ENCODE data around the gene ALLC.
A peak's percentile ranks its signal among the peaks of the same experiment; 100 is the strongest.

The ALLC gene

DNA sequence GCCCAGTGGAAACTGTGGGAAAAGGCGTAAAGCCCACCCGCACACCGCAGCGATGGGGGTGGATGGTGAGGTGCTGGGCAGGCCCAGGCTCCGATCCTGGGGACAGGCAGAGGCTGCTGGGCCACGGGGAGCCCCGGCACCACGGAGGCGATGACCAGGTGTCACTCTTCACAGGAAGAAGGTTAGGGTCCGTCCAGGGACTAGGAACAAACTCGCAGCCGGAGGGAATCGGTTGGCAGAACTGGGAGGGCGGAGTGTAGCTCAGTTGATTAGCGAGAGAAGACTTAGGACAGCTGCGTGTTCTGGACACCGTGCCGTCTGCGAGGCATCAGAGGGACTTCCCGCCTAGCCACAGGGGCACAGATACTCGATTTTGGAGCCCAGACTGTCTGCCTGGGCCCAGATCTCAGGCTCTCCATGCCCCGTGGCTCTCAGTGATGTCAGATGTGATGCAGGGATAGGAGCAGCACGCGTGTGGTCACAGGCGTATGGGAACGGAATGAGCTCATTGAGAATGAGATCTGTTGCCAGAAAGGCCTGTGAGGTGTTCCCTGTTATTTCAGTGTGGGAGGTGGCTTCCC is 16.1 kb upstream of the ALLC start:
- peak; percentile 40 for DNase-seq (ENCODE audit: low read depth)
- no peak overlapping the region for H3K4me3 ChIP-seq (ENCODE audit: control insufficient read depth, low read depth, low read length)
- TF ChIP-seq, protein P1, sequence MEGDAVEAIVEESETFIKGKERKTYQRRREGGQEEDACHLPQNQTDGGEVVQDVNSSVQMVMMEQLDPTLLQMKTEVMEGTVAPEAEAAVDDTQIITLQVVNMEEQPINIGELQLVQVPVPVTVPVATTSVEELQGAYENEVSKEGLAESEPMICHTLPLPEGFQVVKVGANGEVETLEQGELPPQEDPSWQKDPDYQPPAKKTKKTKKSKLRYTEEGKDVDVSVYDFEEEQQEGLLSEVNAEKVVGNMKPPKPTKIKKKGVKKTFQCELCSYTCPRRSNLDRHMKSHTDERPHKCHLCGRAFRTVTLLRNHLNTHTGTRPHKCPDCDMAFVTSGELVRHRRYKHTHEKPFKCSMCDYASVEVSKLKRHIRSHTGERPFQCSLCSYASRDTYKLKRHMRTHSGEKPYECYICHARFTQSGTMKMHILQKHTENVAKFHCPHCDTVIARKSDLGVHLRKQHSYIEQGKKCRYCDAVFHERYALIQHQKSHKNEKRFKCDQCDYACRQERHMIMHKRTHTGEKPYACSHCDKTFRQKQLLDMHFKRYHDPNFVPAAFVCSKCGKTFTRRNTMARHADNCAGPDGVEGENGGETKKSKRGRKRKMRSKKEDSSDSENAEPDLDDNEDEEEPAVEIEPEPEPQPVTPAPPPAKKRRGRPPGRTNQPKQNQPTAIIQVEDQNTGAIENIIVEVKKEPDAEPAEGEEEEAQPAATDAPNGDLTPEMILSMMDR (conservative IDR thresholded peaks at IDR 0.05; ENCODE audit: control insufficient read depth, insufficient read depth, low read depth, low read length) = no peak

GRCh38 chr2:3642521-3643215 is 15.3 kb upstream of the ALLC start:
- DNase-seq (ENCODE audit: low read depth) = no peak
- TF ChIP-seq, protein P1 (conservative IDR thresholded peaks at IDR 0.05; ENCODE audit: control insufficient read depth, insufficient read depth, low read depth, low read length) = no peak
- H3K4me3 ChIP-seq (ENCODE audit: control insufficient read depth, low read depth, low read length) = no peak overlapping the region

- no peak overlapping the region for H3K4me3 ChIP-seq (ENCODE audit: control insufficient read depth, low read depth, low read length)
- DNase-seq (ENCODE audit: low read depth) = no peak
- TF ChIP-seq, protein P1 (conservative IDR thresholded peaks at IDR 0.05; ENCODE audit: control insufficient read depth, insufficient read depth, low read depth, low read length) = no peak
Measured at GRCh38 chr2:3643371-3644245, 14.4 kb upstream of the ALLC start.

GRCh38 chr2:3644246-3644525 is 13.8 kb upstream of the ALLC start:
- DNase-seq (ENCODE audit: low read depth) = no peak
- TF ChIP-seq, protein P1 (conservative IDR thresholded peaks at IDR 0.05; ENCODE audit: control insufficient read depth, insufficient read depth, low read depth, low read length) = no peak
- no peak overlapping the region for H3K4me3 ChIP-seq (ENCODE audit: control insufficient read depth, low read depth, low read length)

GRCh38 chr2:3644891-3645605 is 13.0 kb upstream of the ALLC start:
- TF ChIP-seq, protein P1 (conservative IDR thresholded peaks at IDR 0.05; ENCODE audit: control insufficient read depth, insufficient read depth, low read depth, low read length) = no peak
- no peak for DNase-seq (ENCODE audit: low read depth)
- H3K4me3 ChIP-seq (ENCODE audit: control insufficient read depth, low read depth, low read length) = no peak overlapping the region

GRCh38 chr2:3645745-3646389 is 12.1 kb upstream of the ALLC start:
- H3K4me3 ChIP-seq (ENCODE audit: control insufficient read depth, low read depth, low read length) = no peak overlapping the region
- no peak for DNase-seq (ENCODE audit: low read depth)
- TF ChIP-seq, protein P1 (conservative IDR thresholded peaks at IDR 0.05; ENCODE audit: control insufficient read depth, insufficient read depth, low read depth, low read length) = no peak
